ENCODE results near the gene ATP6V1A. TPM values are rescaled to one million over a fixed set of nuclear protein-coding genes. Genes with fewer than 3 reads are reported as not detected.

Gene ATP6V1A
- total RNA-seq, 1 experiment from 2014 or later = 73.4 TPM

DNA sequence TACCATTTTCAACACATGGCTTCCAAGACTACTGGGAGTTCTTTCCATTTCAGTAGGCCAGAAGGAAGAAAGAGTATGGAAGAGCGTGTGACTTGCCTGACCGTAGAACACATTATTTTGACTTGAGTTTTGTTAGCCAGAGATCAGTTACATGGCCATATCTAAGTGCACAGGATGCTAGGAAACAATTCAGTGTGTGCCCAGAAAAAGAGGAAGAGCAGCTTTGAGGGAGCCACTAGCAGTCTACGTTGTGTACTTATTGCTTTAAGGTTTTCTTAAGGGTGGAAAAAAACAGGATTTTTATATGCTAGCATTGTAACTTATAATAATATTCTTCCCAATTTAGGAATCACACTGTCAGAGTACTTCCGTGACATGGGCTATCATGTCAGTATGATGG lies 47.7 kb downstream of the ATP6V1A start:
- Histone ChIP-seq H2AK5ac (ENCODE audit: insufficient read length, low read length) (no peak overlapping the region), H3K4me2 (ENCODE audit: insufficient read depth, insufficient read length, low read length) (no peak overlapping the region), H3K4me1 (ENCODE audit: insufficient read depth, low read length) (no peaks in the 10 kb centered on the region), H3K9ac (ENCODE audit: extremely low read depth, insufficient read length, low read length) (no peak overlapping the region), H3K23me2 (ENCODE audit: insufficient read length, low read depth, low read length, poor library complexity, severe bottlenecking) (no peaks in the 10 kb centered on the region), H4K91ac (ENCODE audit: insufficient read length, low read depth, low read length) (no peak overlapping the region), H2AFZ (ENCODE audit: low read length) (no peak overlapping the region), H2BK12ac (ENCODE audit: insufficient read length, low read depth, low read length) (no peak overlapping the region), H4K8ac (replicated peaks; ENCODE audit: insufficient read length, low read depth, low read length) (no peak overlapping the region), H4K5ac (ENCODE audit: insufficient read length, low read depth, low read length) (no peak overlapping the region), H3K27ac (ENCODE audit: insufficient read length, low read depth, low read length) (no peak overlapping the region), H3T11ph (ENCODE audit: low read length) (no peak overlapping the region), H3K9me3 (ENCODE audit: control insufficient read depth, low read depth, low read length) (no peaks in the 10 kb centered on the region), H2BK20ac (ENCODE audit: low read depth, low read length, poor library complexity, severe bottlenecking) (no peak overlapping the region), H2BK120ac (ENCODE audit: low read depth, low read length, poor library complexity, severe bottlenecking) (no peak overlapping the region), H4K20me1 (ENCODE audit: control insufficient read depth, insufficient read depth, insufficient read length) (no peaks in the 10 kb centered on the region), H3K27me3 (ENCODE audit: insufficient read depth, low read length) (no peaks in the 10 kb centered on the region), H2BK15ac (ENCODE audit: low read depth, low read length) (no peak overlapping the region), H3K14ac (ENCODE audit: insufficient read depth, low read length) (no peak overlapping the region), H2BK5ac (ENCODE audit: insufficient read length, low read length) (no peak overlapping the region), H3K23ac (ENCODE audit: insufficient read length, low read depth, low read length) (no peak overlapping the region), H3K18ac (ENCODE audit: insufficient read length, low read depth, low read length) (no peak overlapping the region), H3K56ac (ENCODE audit: insufficient read length, low read depth, low read length) (no peak overlapping the region), H3K4ac (ENCODE audit: low read depth, low read length) (no peak overlapping the region), H3K79me1 (ENCODE audit: insufficient read depth, low read depth, low read length, poor library complexity, severe bottlenecking) (no peaks in the 10 kb centered on the region), H3K79me2 (ENCODE audit: insufficient read depth, low read length) (no peaks in the 10 kb centered on the region)
- TF ChIP-seq, protein P1, sequence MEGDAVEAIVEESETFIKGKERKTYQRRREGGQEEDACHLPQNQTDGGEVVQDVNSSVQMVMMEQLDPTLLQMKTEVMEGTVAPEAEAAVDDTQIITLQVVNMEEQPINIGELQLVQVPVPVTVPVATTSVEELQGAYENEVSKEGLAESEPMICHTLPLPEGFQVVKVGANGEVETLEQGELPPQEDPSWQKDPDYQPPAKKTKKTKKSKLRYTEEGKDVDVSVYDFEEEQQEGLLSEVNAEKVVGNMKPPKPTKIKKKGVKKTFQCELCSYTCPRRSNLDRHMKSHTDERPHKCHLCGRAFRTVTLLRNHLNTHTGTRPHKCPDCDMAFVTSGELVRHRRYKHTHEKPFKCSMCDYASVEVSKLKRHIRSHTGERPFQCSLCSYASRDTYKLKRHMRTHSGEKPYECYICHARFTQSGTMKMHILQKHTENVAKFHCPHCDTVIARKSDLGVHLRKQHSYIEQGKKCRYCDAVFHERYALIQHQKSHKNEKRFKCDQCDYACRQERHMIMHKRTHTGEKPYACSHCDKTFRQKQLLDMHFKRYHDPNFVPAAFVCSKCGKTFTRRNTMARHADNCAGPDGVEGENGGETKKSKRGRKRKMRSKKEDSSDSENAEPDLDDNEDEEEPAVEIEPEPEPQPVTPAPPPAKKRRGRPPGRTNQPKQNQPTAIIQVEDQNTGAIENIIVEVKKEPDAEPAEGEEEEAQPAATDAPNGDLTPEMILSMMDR (conservative IDR thresholded peaks at IDR 0.05) = no peak
- no CpG with 5 or more reads among the region's 4 CpGs for WGBS (ENCODE audit: extremely low coverage, insufficient read length, low lambda C conversion rate)
- Mint-ChIP-seq H3K4me1 (no peaks in the 10 kb centered on the region), H3K36me3 (ENCODE audit: insufficient read depth in 1 of 3, low read depth in 3 of 3) (peaks cover 2 to 44% (median 15%) of the 10 kb centered on the region in 3 experiments; a peak in 5 of 7 replicates), H3K27me3 (ENCODE audit: low read depth) (no peaks in the 10 kb centered on the region), H3K9me3 (no peaks in the 10 kb centered on the region; a peak in 1 of 5 replicates), H3K27ac (peak overlapping the region in 1 of 3 experiments; percentile 13; a peak in 1 of 7 replicates), H3K4me3 (no peak overlapping the region)
- no peak for DNase-seq
